ENCODE measurements around the gene LMX1A. TPM values are rescaled to one million over a fixed set of nuclear protein-coding genes. Genes with fewer than 3 reads are reported as not detected.
A peak's percentile ranks its signal among the peaks of the same experiment; 100 is the strongest.

The LMX1A gene
- total and polyA plus RNA-seq, 2 experiments from 2014 or later: not detected

GRCh38 chr1:165215676-165216075 lies 140.8 kb downstream of the LMX1A start:
- Histone ChIP-seq H3K36me3 (ENCODE audit: insufficient read depth) (no peaks in the 10 kb centered on the region), H2AFZ (no peak overlapping the region), H3K79me2 (replicated peaks; ENCODE audit: insufficient read depth) (no peaks in the 10 kb centered on the region), H3K4me1 (ENCODE audit: insufficient read depth) (peaks cover 13% of the 10 kb centered on the region), H4K20me1 (replicated peaks; ENCODE audit: insufficient read depth) (no peaks in the 10 kb centered on the region), H3F3A (replicated peaks; ENCODE audit: low read depth) (no peaks in the 10 kb centered on the region), H3K9me2 (ENCODE audit: insufficient read depth) (no peaks in the 10 kb centered on the region), H3K4me2 (no peak overlapping the region), H3K27me3 (ENCODE audit: insufficient read depth) (no peaks in the 10 kb centered on the region), H3K4me3 (no peak overlapping the region), H3K27ac (ENCODE audit: low read depth) (no peak overlapping the region)
- no peak for ATAC-seq
- Mint-ChIP-seq H3K4me3 (no peak overlapping the region), H3K27me3 (ENCODE audit: insufficient read depth, low read depth, poor library complexity) (peaks cover 5% of the 10 kb centered on the region), H3K27ac (peak overlapping the region; percentile 58; the same call in 1 of the 2 replicates), H3K36me3 (ENCODE audit: low read depth) (no peaks in the 10 kb centered on the region), H3K4me1 (peaks cover 55% of the 10 kb centered on the region), H3K9me3 (no peaks in the 10 kb centered on the region)
- DNase-seq (ENCODE audit: low spot score): no peak
- TF ChIP-seq CTCF (conservative IDR thresholded peaks at IDR 0.05; ENCODE audit: low read depth in 2 of 2) (no peak), ZNF114 (CRISPR knock-in tag; IDR thresholded peaks at IDR 0.05) (no peak), EZH2phosphoT487 (IDR thresholded peaks at IDR 0.05; ENCODE audit: unreplicated experiment) (no peak)

- ATAC-seq: no peak
- Mint-ChIP-seq H3K36me3 (ENCODE audit: low read depth) (no peaks in the 10 kb centered on the region), H3K9me3 (no peaks in the 10 kb centered on the region), H3K27me3 (ENCODE audit: insufficient read depth, low read depth, poor library complexity) (peaks cover 7% of the 10 kb centered on the region), H3K27ac (no peak overlapping the region), H3K4me3 (no peak overlapping the region), H3K4me1 (peaks cover 32% of the 10 kb centered on the region)
- H3F3A ChIP-seq (replicated peaks; ENCODE audit: low read depth): no peaks in the 10 kb centered on the region
- H3K4me1 ChIP-seq (ENCODE audit: insufficient read depth): peaks cover 12% of the 10 kb centered on the region
- no peaks in the 10 kb centered on the region for H3K9me2 ChIP-seq (ENCODE audit: insufficient read depth)
- no peak overlapping the region for H3K4me3 ChIP-seq
- no peaks in the 10 kb centered on the region for H4K20me1 ChIP-seq (replicated peaks; ENCODE audit: insufficient read depth)
- no peaks in the 10 kb centered on the region for H3K27me3 ChIP-seq (ENCODE audit: insufficient read depth)
- no peaks in the 10 kb centered on the region for H3K79me2 ChIP-seq (replicated peaks; ENCODE audit: insufficient read depth)
- H3K27ac ChIP-seq (ENCODE audit: low read depth): no peak overlapping the region
- TF ChIP-seq CREB1 (CRISPR knock-in tag; IDR thresholded peaks at IDR 0.05; ENCODE audit: low read depth): no peak
- no peak overlapping the region for H2AFZ ChIP-seq
- H3K4me2 ChIP-seq: no peak overlapping the region
- no peak for DNase-seq (ENCODE audit: low spot score)
- H3K36me3 ChIP-seq (ENCODE audit: insufficient read depth): no peaks in the 10 kb centered on the region
Measured at GRCh38 chr1:165212229-165212628, 144.3 kb downstream of the LMX1A start.

- H3K79me2 ChIP-seq (replicated peaks; ENCODE audit: insufficient read depth): no peaks in the 10 kb centered on the region
- peaks cover 17% of the 10 kb centered on the region for H3K4me1 Mint-ChIP-seq
- peaks cover 5% of the 10 kb centered on the region; the same call in 1 of the 2 replicates for H3K4me1 ChIP-seq (ENCODE audit: insufficient read depth)
- no peak overlapping the region for H3K27ac Mint-ChIP-seq
- ATAC-seq (peak; percentile 31; the same call in 2 of the 3 replicates), DNase-seq (ENCODE audit: low spot score) (no peak)
- no peaks in the 10 kb centered on the region for H3K36me3 Mint-ChIP-seq (ENCODE audit: low read depth)
- H3F3A ChIP-seq (replicated peaks; ENCODE audit: low read depth): no peaks in the 10 kb centered on the region
- H3K27ac ChIP-seq (ENCODE audit: low read depth): no peak overlapping the region
- H3K4me3 ChIP-seq: no peak overlapping the region
- H4K20me1 ChIP-seq (replicated peaks; ENCODE audit: insufficient read depth): no peaks in the 10 kb centered on the region
- H3K27me3 Mint-ChIP-seq (ENCODE audit: insufficient read depth, low read depth, poor library complexity): peaks cover 7% of the 10 kb centered on the region
- no peaks in the 10 kb centered on the region; the same call in none of the 2 replicates for H3K9me2 ChIP-seq (ENCODE audit: insufficient read depth)
- H3K27me3 ChIP-seq (ENCODE audit: insufficient read depth): no peaks in the 10 kb centered on the region
- no peak overlapping the region for H3K4me3 Mint-ChIP-seq
- H3K36me3 ChIP-seq (ENCODE audit: insufficient read depth): no peaks in the 10 kb centered on the region
- H3K4me2 ChIP-seq: no peak overlapping the region
- H3K9me3 Mint-ChIP-seq: no peaks in the 10 kb centered on the region
- H2AFZ ChIP-seq: no peak overlapping the region
- TF ChIP-seq CTCF (conservative IDR thresholded peaks at IDR 0.05; ENCODE audit: low read depth in 2 of 2): no peak
- TF ChIP-seq POLR2AphosphoS5 (IDR thresholded peaks at IDR 0.05; ENCODE audit: low read depth): no peak
- no peak for TF ChIP-seq EZH2 (IDR thresholded peaks at IDR 0.05; ENCODE audit: low read depth, unreplicated experiment)
- no peak for TF ChIP-seq ETS1 (IDR thresholded peaks at IDR 0.05)
Measured at GRCh38 chr1:165207853-165208515, 148.5 kb downstream of the LMX1A start.

Data from GM23338 (cell line).